Measurements from ENCODE around the gene HSPB7.

HSPB7 gene

GRCh38 chr1:15998929-15999328 lies 18.9 kb downstream of the HSPB7 start:
- no peak for DNase-seq (ENCODE audit: low read depth)
- H3K4me3 ChIP-seq (ENCODE audit: low read depth, low read length): no peak overlapping the region
- no peak for TF ChIP-seq CTCF (IDR thresholded peaks at IDR 0.05; ENCODE audit: control insufficient read depth, extremely low read depth, insufficient read depth)

DNA sequence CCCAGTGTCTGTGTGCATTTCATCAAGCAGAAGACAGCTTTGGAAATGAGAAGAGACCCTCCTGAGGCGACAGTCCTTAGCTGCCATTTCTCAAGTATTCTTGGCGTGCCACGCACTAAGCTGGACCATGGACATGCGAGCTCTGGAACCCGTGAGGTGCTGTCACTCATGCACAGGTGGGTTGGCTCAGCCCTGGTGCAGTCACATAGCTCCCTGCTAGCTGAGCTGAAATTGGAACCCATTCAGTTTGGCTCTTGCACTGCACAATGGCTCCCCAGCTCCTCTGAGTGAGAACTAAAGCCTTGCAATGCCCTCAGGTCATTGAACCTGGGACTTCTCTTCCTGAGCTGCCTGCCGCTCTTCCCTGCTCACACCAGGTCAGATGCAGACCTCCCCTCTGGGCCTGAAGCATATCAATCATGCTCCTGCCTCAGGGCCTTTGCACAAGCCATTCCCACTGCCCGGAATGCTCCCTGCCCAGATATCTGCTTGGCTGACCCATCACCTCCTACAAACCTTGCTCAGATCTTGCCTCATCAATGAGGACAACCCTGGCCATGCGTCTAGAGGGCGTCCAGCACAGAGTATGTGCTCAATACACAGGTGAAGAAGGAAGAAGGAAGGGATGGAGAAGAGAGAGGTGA lies 20.1 kb downstream of the HSPB7 start:
- TF ChIP-seq CTCF (IDR thresholded peaks at IDR 0.05; ENCODE audit: control insufficient read depth, extremely low read depth, insufficient read depth): no peak
- H3K4me3 ChIP-seq (ENCODE audit: low read depth, low read length): no peak overlapping the region
- no peak for DNase-seq (ENCODE audit: low read depth)

- no peak for TF ChIP-seq CTCF (IDR thresholded peaks at IDR 0.05; ENCODE audit: control insufficient read depth, extremely low read depth, insufficient read depth)
- DNase-seq (ENCODE audit: low read depth): no peak
- no peak overlapping the region for H3K4me3 ChIP-seq (ENCODE audit: low read depth, low read length)
These were observed 20.7 kb downstream of the HSPB7 start for GRCh38 chr1:15997076-15997585.

- no peak for DNase-seq (ENCODE audit: low read depth)
- no peak overlapping the region for H3K4me3 ChIP-seq (ENCODE audit: low read depth, low read length)
- TF ChIP-seq CTCF (IDR thresholded peaks at IDR 0.05; ENCODE audit: control insufficient read depth, extremely low read depth, insufficient read depth): peak; percentile 63
These were observed 23.1 kb downstream of the HSPB7 start for GRCh38 chr1:15994590-15995351.

DNA sequence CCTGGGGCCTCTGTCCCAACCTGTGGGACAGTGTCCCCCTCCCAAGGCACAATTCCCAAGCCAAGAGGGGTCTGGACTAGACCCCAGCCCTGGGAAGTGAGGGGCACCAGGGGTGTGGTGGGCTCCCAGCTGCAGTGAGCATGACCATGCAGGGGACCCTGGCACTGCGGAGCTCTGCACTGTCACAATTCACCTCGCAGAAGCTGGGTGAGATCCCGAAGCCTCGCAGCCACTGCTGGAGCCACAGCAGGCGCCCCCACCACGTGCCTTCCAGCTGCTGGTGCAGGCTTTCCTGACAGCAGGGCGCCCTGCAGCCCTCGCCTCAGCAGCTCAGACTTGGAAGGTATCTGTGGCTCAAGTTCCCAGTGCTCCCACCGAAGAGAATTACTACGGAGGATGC lies 23.8 kb downstream of the HSPB7 start:
- no peak for DNase-seq (ENCODE audit: low read depth)
- no peak for TF ChIP-seq CTCF (IDR thresholded peaks at IDR 0.05; ENCODE audit: control insufficient read depth, extremely low read depth, insufficient read depth)
- no peak overlapping the region for H3K4me3 ChIP-seq (ENCODE audit: low read depth, low read length)

DNA sequence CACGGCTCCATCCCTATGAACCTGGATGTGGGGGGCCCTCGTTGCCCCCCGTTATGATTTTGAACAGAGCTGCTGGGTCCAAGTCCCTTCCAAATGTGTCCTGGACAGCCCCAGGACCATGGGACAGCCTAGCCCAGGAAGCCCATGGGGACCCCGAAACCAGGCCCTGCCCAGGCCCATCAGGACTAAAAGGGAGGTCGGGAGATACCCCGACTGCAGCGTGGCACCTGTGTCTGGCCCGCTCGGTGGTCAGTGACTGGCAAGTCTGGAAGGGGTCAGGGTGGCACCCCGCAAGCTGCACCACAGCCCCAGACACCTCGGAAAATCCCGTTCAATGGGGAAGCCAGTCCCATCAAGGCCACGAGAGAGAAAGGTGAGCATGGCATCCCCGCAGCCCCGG lies 24.2 kb downstream of the HSPB7 start:
- no peak for DNase-seq (ENCODE audit: low read depth)
- TF ChIP-seq CTCF (IDR thresholded peaks at IDR 0.05; ENCODE audit: control insufficient read depth, extremely low read depth, insufficient read depth): no peak
- H3K4me3 ChIP-seq (ENCODE audit: low read depth, low read length): no peak overlapping the region
